GM12873 (cell line): Measurements from ENCODE around the gene CDHR2.

Experiments
- CTCF ChIP-seq: IDR thresholded peaks from 2 replicates; pipeline ENCODE4 v1.5.1; 2012; ENCODE audit warnings: low read depth, mild to moderate bottlenecking, moderate library complexity, low read length, control low read depth; ENCODE audit not compliant: insufficient read depth; ENCODE audit errors: missing control alignments

The CDHR2 gene

GRCh38 chr5:176575066-176575465, 25.9 kb downstream of the CDHR2 start:
- no peak for TF ChIP-seq CTCF

GRCh38 chr5:176575488-176576422, 26.6 kb downstream of the CDHR2 start:
- TF ChIP-seq CTCF = no peak

- no peak for TF ChIP-seq CTCF
These were observed 28.4 kb downstream of the CDHR2 start for GRCh38 chr5:176577312-176578176.

GRCh38 chr5:176578391-176578808, 29.3 kb downstream of the CDHR2 start:
- peak; percentile 70 for TF ChIP-seq CTCF

GRCh38 chr5:176579323-176579722, 30.2 kb downstream of the CDHR2 start:
- TF ChIP-seq CTCF = no peak

DNA sequence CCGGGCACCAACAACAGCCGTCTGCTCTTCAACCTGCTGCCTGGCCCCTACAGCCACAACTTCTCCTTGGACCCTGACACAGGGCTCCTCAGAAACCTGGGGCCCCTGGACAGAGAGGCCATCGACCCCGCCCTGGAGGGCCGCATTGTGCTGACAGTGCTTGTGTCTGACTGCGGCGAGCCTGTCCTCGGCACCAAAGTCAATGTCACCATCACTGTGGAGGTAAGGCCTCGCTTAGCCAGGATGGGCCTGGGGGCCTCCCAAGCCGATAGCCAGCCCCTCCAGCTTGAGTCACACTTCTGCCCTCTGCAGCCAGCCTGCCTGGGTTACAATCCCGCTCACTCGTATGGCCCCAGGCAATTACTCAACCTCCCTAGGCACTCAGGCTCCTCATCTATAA, 32.2 kb downstream of the CDHR2 start:
- no peak for TF ChIP-seq CTCF

- TF ChIP-seq CTCF = no peak
These were observed 33.9 kb downstream of the CDHR2 start for GRCh38 chr5:176583076-176583475.
